ENCODE data around the gene GFOD2.

GRCh38 chr16:67733734-67734470 is 14.8 kb upstream of the GFOD2 start:
- TF ChIP-seq CTCF (IDR thresholded peaks at IDR 0.05 in 4 of 5, conservative IDR thresholded peaks at IDR 0.05 in 1 of 5) (no peak), POLR2A (IDR thresholded peaks at IDR 0.05) (no peak)

All from gastrocnemius medialis (tissue), 4 donors.